PC-9 (cell line): ENCODE measurements around the gene LRRC61.

Experiments used
- EZH2 ChIP-seq: fragments of 200-600 bp; sonication (generic); IDR thresholded peaks from 2 replicates; pipeline ENCODE4 v1.8.0; 2017; ENCODE audit warnings: antibody characterized with exemption, low read depth
- TF ChIP-seq, protein P1 (sequence below): fragments of 200-600 bp; sonication (generic); conservative IDR thresholded peaks from 2 replicates; pipeline ENCODE4 v1.6.1; 2017; ENCODE audit warnings: mixed run types, antibody characterized with exemption, mild to moderate bottlenecking, moderate library complexity

DNA sequence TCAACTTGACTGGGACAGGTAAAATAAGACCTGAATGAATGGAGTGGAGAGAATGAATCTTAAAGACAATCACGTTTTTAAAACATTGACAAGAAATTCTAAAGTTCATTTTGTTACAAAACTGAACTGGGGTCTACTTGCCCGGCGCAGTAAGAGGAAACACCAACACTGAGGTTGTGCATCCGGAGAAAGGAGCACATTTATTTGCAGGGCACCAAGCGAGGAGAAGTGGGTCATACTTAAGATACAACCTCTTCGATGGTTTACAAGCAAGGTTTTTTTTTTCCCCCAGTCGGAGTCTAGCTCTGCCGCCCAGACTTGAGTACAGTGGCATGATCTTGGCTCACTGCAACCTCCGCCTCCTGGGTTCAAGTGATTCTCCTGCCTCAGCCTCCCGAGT, 42.0 kb downstream of the LRRC61 start:
- TF ChIP-seq, protein P1, sequence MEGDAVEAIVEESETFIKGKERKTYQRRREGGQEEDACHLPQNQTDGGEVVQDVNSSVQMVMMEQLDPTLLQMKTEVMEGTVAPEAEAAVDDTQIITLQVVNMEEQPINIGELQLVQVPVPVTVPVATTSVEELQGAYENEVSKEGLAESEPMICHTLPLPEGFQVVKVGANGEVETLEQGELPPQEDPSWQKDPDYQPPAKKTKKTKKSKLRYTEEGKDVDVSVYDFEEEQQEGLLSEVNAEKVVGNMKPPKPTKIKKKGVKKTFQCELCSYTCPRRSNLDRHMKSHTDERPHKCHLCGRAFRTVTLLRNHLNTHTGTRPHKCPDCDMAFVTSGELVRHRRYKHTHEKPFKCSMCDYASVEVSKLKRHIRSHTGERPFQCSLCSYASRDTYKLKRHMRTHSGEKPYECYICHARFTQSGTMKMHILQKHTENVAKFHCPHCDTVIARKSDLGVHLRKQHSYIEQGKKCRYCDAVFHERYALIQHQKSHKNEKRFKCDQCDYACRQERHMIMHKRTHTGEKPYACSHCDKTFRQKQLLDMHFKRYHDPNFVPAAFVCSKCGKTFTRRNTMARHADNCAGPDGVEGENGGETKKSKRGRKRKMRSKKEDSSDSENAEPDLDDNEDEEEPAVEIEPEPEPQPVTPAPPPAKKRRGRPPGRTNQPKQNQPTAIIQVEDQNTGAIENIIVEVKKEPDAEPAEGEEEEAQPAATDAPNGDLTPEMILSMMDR: no peak
- TF ChIP-seq EZH2: no peak
